HFF-Myc (cell line): ENCODE data around the gene GPR162.

ENCODE experiments used
- DNase-seq: peaks from one replicate; pipeline ENCODE4 v3.0.0-alpha.2; 2011; ENCODE audit warnings: low read depth; ENCODE audit errors: extremely low read depth
- H3K4me3 ChIP-seq: replicated peaks from 2 replicates; pipeline ENCODE4 v1.5.1; 2011; ENCODE audit warnings: low read depth, mild to moderate bottlenecking, control low read depth, low read length
- TF ChIP-seq, protein P1 (sequence below): IDR thresholded peaks from 2 replicates; pipeline ENCODE4 v1.5.1; 2012; ENCODE audit warnings: mild to moderate bottlenecking, low read depth, low read length, control low read depth; ENCODE audit errors: missing control alignments

Gene GPR162

DNA sequence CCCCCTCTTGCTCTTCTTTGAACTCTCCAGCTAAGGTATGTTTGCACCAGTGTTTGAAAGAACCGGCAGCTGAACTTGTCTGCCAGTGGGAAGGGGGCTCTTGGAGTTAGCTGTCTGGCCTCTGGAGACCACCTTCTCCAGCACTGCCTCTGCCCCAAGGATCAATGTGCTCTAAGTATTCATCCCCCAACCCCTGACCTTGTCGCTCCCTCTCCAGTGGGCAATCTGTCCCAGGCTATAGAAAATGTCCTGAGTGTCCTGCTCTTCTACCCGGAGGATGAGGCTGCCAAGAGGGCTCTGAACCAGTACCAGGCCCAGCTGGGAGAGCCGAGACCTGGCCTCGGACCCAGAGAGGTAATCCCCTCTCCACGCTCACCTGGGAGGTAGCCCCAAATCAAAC is 9.4 kb downstream of the GPR162 start:
- TF ChIP-seq, protein P1, sequence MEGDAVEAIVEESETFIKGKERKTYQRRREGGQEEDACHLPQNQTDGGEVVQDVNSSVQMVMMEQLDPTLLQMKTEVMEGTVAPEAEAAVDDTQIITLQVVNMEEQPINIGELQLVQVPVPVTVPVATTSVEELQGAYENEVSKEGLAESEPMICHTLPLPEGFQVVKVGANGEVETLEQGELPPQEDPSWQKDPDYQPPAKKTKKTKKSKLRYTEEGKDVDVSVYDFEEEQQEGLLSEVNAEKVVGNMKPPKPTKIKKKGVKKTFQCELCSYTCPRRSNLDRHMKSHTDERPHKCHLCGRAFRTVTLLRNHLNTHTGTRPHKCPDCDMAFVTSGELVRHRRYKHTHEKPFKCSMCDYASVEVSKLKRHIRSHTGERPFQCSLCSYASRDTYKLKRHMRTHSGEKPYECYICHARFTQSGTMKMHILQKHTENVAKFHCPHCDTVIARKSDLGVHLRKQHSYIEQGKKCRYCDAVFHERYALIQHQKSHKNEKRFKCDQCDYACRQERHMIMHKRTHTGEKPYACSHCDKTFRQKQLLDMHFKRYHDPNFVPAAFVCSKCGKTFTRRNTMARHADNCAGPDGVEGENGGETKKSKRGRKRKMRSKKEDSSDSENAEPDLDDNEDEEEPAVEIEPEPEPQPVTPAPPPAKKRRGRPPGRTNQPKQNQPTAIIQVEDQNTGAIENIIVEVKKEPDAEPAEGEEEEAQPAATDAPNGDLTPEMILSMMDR: no peak
- DNase-seq: no peak

DNA sequence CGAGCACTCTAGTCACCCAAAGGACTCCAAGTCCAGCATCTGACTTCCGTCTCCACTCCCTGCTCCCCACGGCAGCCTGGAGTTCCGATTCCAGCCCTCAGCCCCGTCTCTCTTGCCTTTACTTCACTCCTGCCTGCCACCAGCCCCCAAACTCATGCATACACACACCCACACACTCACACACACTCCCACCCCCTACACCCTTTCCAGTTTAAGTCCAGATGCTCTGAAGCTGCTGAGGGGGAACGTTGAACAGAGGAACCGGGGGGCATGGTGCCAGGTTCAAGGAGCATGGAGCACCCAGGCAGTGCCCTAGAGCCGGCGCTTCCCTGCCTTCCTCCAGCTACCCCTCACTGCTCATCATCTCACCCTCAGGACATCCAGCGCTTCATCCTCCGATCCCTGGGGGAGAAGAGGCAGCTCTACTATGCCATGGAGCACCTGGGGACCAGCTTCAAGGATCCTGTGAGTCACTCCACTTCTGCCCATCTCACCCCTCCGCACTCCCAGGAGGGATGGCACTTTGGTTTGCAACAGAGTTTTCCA is 9.9 kb downstream of the GPR162 start:
- DNase-seq: no peak
- TF ChIP-seq, protein P1: no peak
- no peak overlapping the region for H3K4me3 ChIP-seq

More for the DNA sequence above, 9.4 kb downstream of the GPR162 start:
- no peak overlapping the region for H3K4me3 ChIP-seq

DNA sequence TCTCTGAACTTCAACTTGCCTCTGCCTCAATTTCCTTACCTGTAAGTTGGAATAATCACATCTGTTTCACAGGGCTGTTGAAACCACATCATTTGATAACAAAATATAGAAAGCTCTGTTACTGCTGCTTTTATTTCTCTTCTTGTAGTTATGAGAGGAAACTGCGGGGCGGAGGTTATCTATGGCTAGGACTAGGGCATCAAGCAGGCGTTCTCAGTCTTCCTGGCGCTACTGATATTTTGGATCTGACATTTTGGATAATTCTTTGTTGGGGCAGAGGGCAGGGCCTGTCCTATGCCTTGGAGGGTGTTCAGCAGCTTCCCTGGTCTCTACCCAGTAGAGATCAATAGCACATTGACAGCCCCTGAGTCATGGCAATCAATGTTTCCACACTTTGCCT is 10.5 kb downstream of the GPR162 start:
- TF ChIP-seq, protein P1: no peak
- no peak overlapping the region for H3K4me3 ChIP-seq
- no peak for DNase-seq

DNA sequence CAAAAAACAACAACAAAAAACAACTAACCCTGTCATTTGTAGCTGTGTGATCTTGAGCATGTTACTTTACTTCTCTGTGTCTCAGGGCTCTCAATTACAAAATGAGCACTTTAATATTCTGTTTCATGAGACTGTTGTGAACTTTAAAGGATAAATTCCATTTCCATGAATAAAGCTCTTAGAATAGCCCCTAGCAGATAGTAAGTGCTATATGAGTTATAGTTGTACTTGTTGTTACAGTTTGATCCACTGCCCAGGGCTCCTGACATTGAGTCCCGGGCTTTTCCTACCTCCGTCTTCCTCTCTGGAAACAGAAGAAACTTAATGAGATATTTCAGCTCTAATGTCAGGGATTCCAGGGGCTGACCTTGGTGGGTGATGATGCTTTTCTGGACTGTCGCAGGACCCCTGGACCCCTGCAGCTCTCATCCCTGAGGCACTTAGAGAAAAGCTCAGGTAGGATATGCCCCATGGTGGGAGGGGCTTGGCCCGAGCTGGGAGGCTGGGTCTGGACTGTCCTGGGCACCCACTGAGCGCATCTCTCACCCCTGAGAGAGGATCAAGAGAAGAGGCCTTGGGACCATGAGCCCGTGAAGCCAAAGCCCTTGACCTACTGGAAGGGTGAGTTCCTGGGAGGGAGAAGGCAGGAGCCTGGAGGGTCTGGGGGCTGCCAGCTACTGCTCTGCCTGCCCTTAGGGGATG is 11.7 kb downstream of the GPR162 start:
- no peak overlapping the region for H3K4me3 ChIP-seq
- no peak for DNase-seq
- TF ChIP-seq, protein P1: no peak

DNA sequence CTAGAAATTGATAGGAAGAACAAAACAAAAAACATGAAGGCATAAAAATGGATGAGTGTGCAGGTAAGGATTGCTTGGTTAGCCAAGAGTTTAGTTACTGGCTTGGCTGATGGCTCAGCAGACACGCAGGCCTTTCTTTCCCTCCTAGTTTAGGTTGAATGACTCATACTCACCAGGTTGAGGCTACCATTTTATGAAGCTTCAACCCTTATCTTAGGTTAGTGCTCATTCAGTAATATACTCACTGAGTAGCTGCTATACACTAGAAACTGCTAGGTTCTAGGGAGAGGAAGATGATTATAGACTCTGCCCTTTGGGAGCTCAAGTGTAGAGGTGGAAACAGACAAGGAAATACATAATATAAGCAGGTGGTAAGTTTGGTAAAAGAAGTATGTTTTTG is 12.6 kb downstream of the GPR162 start:
- no peak for DNase-seq
- TF ChIP-seq, protein P1: no peak

DNA sequence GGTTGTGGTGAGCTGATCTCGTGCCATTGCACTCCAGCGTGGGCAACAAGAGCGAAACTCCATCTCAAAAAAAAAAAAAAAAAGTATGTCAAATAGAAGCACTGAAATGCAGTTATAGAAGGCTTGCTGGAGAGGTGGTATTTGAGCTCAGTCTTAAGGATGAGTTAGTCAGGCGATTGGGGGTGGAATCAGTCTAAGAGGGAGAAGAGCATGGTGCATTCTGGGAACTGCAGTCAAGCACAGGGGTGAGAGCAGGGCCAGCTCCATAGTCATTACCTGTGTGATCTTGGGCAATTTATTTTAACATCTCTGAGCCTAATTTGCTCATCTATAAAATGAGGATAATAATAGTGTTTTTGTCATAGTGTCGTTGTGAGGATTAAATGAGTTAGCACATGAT is 13.3 kb downstream of the GPR162 start:
- no peak for DNase-seq
- H3K4me3 ChIP-seq: no peak overlapping the region
- TF ChIP-seq, protein P1: no peak

More for the DNA sequence above, 12.6 kb downstream of the GPR162 start:
- no peak overlapping the region for H3K4me3 ChIP-seq
